ENCODE measurements around the gene COX18. TPM values are rescaled to one million over a fixed set of nuclear protein-coding genes. Genes with fewer than 3 reads are reported as not detected.

COX18 gene
- total RNA-seq, 1 experiment from 2014 or later, result 47.5 TPM

- Histone ChIP-seq H3K4me3 (ENCODE audit: insufficient read depth, low read depth, low read length) (no peak overlapping the region), H3K36me3 (replicated peaks; ENCODE audit: control insufficient read depth, insufficient read depth, low read length) (no peaks in the 10 kb centered on the region), H3K27me3 (ENCODE audit: control insufficient read depth, insufficient read depth, low read length) (no peaks in the 10 kb centered on the region)
- DNase-seq, result peak; percentile 44
Measured at GRCh38 chr4:73019462-73020047, 50.0 kb downstream of the COX18 start.

- peak; percentile 26 for DNase-seq
- Histone ChIP-seq H3K27me3 (ENCODE audit: control insufficient read depth, insufficient read depth, low read length) (no peaks in the 10 kb centered on the region), H3K4me3 (ENCODE audit: insufficient read depth, low read depth, low read length) (no peak overlapping the region), H3K36me3 (replicated peaks; ENCODE audit: control insufficient read depth, insufficient read depth, low read length) (no peaks in the 10 kb centered on the region)
Measured at GRCh38 chr4:73018595-73018994, 50.9 kb downstream of the COX18 start.

- H3K27me3 ChIP-seq (ENCODE audit: control insufficient read depth, insufficient read depth, low read length), result no peaks in the 10 kb centered on the region
- DNase-seq, result no peak
- no peaks in the 10 kb centered on the region for H3K36me3 ChIP-seq (replicated peaks; ENCODE audit: control insufficient read depth, insufficient read depth, low read length)
- no peak overlapping the region for H3K4me3 ChIP-seq (ENCODE audit: insufficient read depth, low read depth, low read length)
Measured at GRCh38 chr4:73013310-73013709, 56.2 kb downstream of the COX18 start.

- Histone ChIP-seq H3K36me3 (replicated peaks; ENCODE audit: control insufficient read depth, insufficient read depth, low read length) (no peaks in the 10 kb centered on the region), H3K4me3 (ENCODE audit: insufficient read depth, low read depth, low read length) (no peak overlapping the region), H3K27me3 (ENCODE audit: control insufficient read depth, insufficient read depth, low read length) (no peaks in the 10 kb centered on the region)
- DNase-seq, result no peak
Measured at GRCh38 chr4:73012673-73013072, 56.8 kb downstream of the COX18 start.

GRCh38 chr4:73011629-73011985, 57.9 kb downstream of the COX18 start:
- Histone ChIP-seq H3K27me3 (ENCODE audit: control insufficient read depth, insufficient read depth, low read length) (no peaks in the 10 kb centered on the region), H3K4me3 (ENCODE audit: insufficient read depth, low read depth, low read length) (no peak overlapping the region), H3K36me3 (replicated peaks; ENCODE audit: control insufficient read depth, insufficient read depth, low read length) (no peaks in the 10 kb centered on the region)
- no peak for DNase-seq

- H3K36me3 ChIP-seq (replicated peaks; ENCODE audit: control insufficient read depth, insufficient read depth, low read length), result no peaks in the 10 kb centered on the region
- no peak overlapping the region for H3K4me3 ChIP-seq (ENCODE audit: insufficient read depth, low read depth, low read length)
- no peaks in the 10 kb centered on the region for H3K27me3 ChIP-seq (ENCODE audit: control insufficient read depth, insufficient read depth, low read length)
- DNase-seq, result no peak
Measured at GRCh38 chr4:73010789-73011628, 58.5 kb downstream of the COX18 start.

GRCh38 chr4:73007526-73008100, 61.9 kb downstream of the COX18 start:
- no peak overlapping the region for H3K4me3 ChIP-seq (ENCODE audit: insufficient read depth, low read depth, low read length)
- DNase-seq, result no peak
- H3K36me3 ChIP-seq (replicated peaks; ENCODE audit: control insufficient read depth, insufficient read depth, low read length), result no peaks in the 10 kb centered on the region
- no peaks in the 10 kb centered on the region for H3K27me3 ChIP-seq (ENCODE audit: control insufficient read depth, insufficient read depth, low read length)

GRCh38 chr4:73006286-73006990, 63.1 kb downstream of the COX18 start:
- H3K36me3 ChIP-seq (replicated peaks; ENCODE audit: control insufficient read depth, insufficient read depth, low read length), result no peaks in the 10 kb centered on the region
- H3K27me3 ChIP-seq (ENCODE audit: control insufficient read depth, insufficient read depth, low read length), result no peaks in the 10 kb centered on the region
- H3K4me3 ChIP-seq (ENCODE audit: insufficient read depth, low read depth, low read length), result no peak overlapping the region
- DNase-seq, result no peak

- no peak for DNase-seq
- H3K36me3 ChIP-seq (replicated peaks; ENCODE audit: control insufficient read depth, insufficient read depth, low read length), result no peaks in the 10 kb centered on the region
- H3K4me3 ChIP-seq (ENCODE audit: insufficient read depth, low read depth, low read length), result no peak overlapping the region
- H3K27me3 ChIP-seq (ENCODE audit: control insufficient read depth, insufficient read depth, low read length), result no peaks in the 10 kb centered on the region
Measured at GRCh38 chr4:73005514-73005913, 64.0 kb downstream of the COX18 start.

Other genes with a start within 250 kb of the COX18 start
- 40.5 and 41.3 TPM in 2 replicates for gene ANKRD17, start 189.1 kb upstream of the COX18 start, total RNA-seq (2014; rRNA removed; shearing (Covaris generic))